B cell (primary cell): ENCODE results near the gene RIT2. TPM values are rescaled to one million over a fixed set of nuclear protein-coding genes. Genes with fewer than 3 reads are reported as not detected.

Experiments used
- ATAC-seq: fragments of 200-7000 bp; cut with Tn5 transposase; one replicate; pipeline ENCODE4 v1.10.0; 2021; ENCODE audit warnings: low read depth, mild to moderate bottlenecking, moderate number of reproducible peaks, moderate library complexity
- CTCF ChIA-PET: fragments of 350-600 bp; sonication (Branson Sonifier 250); formaldehyde crosslinking; loops from one replicate; lab custom pipeline; 2021; ENCODE audit warnings: antibody characterized with exemption, inconsistent platforms; lab: Charles Lee
- POLR2A ChIA-PET: fragments of 350-600 bp; sonication (Branson Sonifier 250); formaldehyde crosslinking; loops from one replicate; lab custom pipeline; 2021; ENCODE audit warnings: antibody characterized with exemption; lab: Charles Lee
- DNase-seq: peaks from one replicate; pipeline ENCODE4 v3.0.0; 2013
- H2AFZ ChIP-seq: 2 replicates; pipeline ENCODE4 v1.6.1; 2012; ENCODE audit warnings: mild to moderate bottlenecking, low read depth, low read length; ENCODE audit not compliant: insufficient read depth, poor library complexity, severe bottlenecking
- H3K27ac ChIP-seq, 2 donors: 1 replicate in 1 of 2; 2 replicates in 1 of 2; pipeline ENCODE4 v1.5.1; 2012 to 2013; ENCODE audit warnings: low read length in 2 of 2, mild to moderate bottlenecking in 2 of 2, moderate library complexity in 1 of 2
- H3K27me3 ChIP-seq, 4 experiments: fragments of 200-600 bp in 1 of 4; sonication (generic) in 1 of 4; replicated peaks in 1 of 4; 1 replicate in 2 of 4; 2 replicates in 2 of 4; pipeline versions ENCODE4 v1.6.1 to v1.7.0; 2013 to 2016; ENCODE audit warnings: low read length in 3 of 4, mild to moderate bottlenecking in 2 of 4, mixed read lengths in 1 of 4, moderate library complexity in 1 of 4; ENCODE audit not compliant: insufficient read depth in 4 of 4, control insufficient read depth in 3 of 4; ENCODE audit errors: control extremely low read depth in 1 of 4
- H3K36me3 ChIP-seq, 2 experiments: replicated peaks in 1 of 2; 1 replicate in 1 of 2; 2 replicates in 1 of 2; pipeline versions ENCODE4 v1.6.1 to v1.7.1; 2013; ENCODE audit warnings: low read length in 1 of 2; ENCODE audit not compliant: insufficient read depth in 2 of 2, control insufficient read depth in 1 of 2; ENCODE audit errors: control extremely low read depth in 1 of 2, extremely low read depth in 1 of 2
- H3K4me1 ChIP-seq, 2 donors: fragments of 200-600 bp in 1 of 2; sonication (generic) in 1 of 2; 1 replicate in 1 of 2; 2 replicates in 1 of 2; pipeline versions ENCODE4 v1.5.1 to v1.6.1; 2013 to 2017; ENCODE audit warnings: low read length in 2 of 2; ENCODE audit not compliant: control insufficient read depth in 2 of 2, insufficient read depth in 2 of 2
- H3K4me2 ChIP-seq: replicated peaks from 2 replicates; pipeline ENCODE3; 2012; ENCODE audit warnings: mild to moderate bottlenecking, low read depth, low read length; ENCODE audit not compliant: poor library complexity, severe bottlenecking
- H3K4me3 ChIP-seq, 5 experiments: fragments of 200-600 bp in 1 of 5; sonication (generic) in 1 of 5; 1 replicate in 3 of 5; 2 replicates in 2 of 5; pipeline versions ENCODE4 v1.5.1 to v1.7.0; 2011 to 2016; ENCODE audit warnings: low read length in 4 of 5, mild to moderate bottlenecking in 4 of 5, low read depth in 2 of 5, control low read depth in 1 of 5, moderate library complexity in 1 of 5; ENCODE audit not compliant: insufficient read depth in 1 of 5; ENCODE audit errors: control extremely low read depth in 1 of 5, extremely low read depth in 1 of 5
- H3K79me2 ChIP-seq: fragments of 200-600 bp; sonication (generic); one replicate; pipeline ENCODE4 v1.6.0; 2016; ENCODE audit warnings: low read length; ENCODE audit not compliant: control insufficient read depth, insufficient read depth
- H3K9ac ChIP-seq: fragments of 200-600 bp; sonication (generic); 2 replicates; pipeline ENCODE4 v1.6.1; 2017; ENCODE audit warnings: mild to moderate bottlenecking, low read length, moderate library complexity
- H3K9me3 ChIP-seq, 3 donors: one replicate each; pipeline versions ENCODE4 v1.6.1 to v1.7.1; 2013; ENCODE audit warnings: low read length in 2 of 3; ENCODE audit not compliant: control insufficient read depth in 2 of 3, insufficient read depth in 1 of 3; ENCODE audit errors: control extremely low read depth in 1 of 3
- H4K20me1 ChIP-seq: 2 replicates; pipeline ENCODE4 v1.6.0; 2012; ENCODE audit warnings: mild to moderate bottlenecking, low read length; ENCODE audit not compliant: insufficient read depth, control insufficient read depth, poor library complexity, severe bottlenecking
- H3K27ac Mint-ChIP-seq: one replicate; pipeline ENCODE4 v1.8.0; 2021; ENCODE audit warnings: mixed read lengths
- H3K27me3 Mint-ChIP-seq: one replicate; pipeline ENCODE4 v1.8.0; 2021; ENCODE audit warnings: mixed read lengths
- H3K4me1 Mint-ChIP-seq: one replicate; pipeline ENCODE4 v1.8.0; 2021; ENCODE audit warnings: mixed read lengths
- H3K4me3 Mint-ChIP-seq: one replicate; pipeline ENCODE4 v1.8.0; 2021; ENCODE audit warnings: mixed read lengths
- H3K9me3 Mint-ChIP-seq: one replicate; pipeline ENCODE4 v1.8.0; 2022; ENCODE audit warnings: mixed read lengths; ENCODE audit not compliant: insufficient read depth
- EZH2 ChIP-seq: IDR thresholded peaks from 2 replicates; pipeline ENCODE4 v1.6.1; 2012; ENCODE audit warnings: borderline replicate concordance, low read depth, mild to moderate bottlenecking, moderate library complexity, low read length; ENCODE audit not compliant: insufficient read depth, poor library complexity, severe bottlenecking
- WGBS: methylation state at CpG from one replicate; pipeline ENCODE4 v1.1.5; 2013; ENCODE audit warnings: missing lambda C conversion rate; ENCODE audit not compliant: insufficient coverage; 5-methylcytosine and 5-hydroxymethylcytosine counted together
- intact Hi-C: fragments of 100-400 bp; cut with micrococcal nuclease; formaldehyde crosslinking; loops from one replicate; pipeline ENCODE4 v1.10.0; 2022
- polyA plus RNA-seq: library from polyadenylated mRNA; depleted of rRNA; stranded (reverse); fragments of >200 nt; gene quantifications from 2 replicates; pipeline ENCODE4 v1.2.3, GENCODE V29; 2012
- total RNA-seq, 2 donors: library from RNA; stranded (reverse); fragments of 120-200 nt in 1 of 2; gene quantifications; 1 replicate in 1 of 2; 2 replicates in 1 of 2; pipeline versions ENCODE4 v1.2.3 to v1.2.4, GENCODE V29; 2013 to 2022
- TF ChIP-seq, protein P1 (sequence below): fragments of 200-600 bp; IDR thresholded peaks from one replicate; pipeline ENCODE4 v1.8.0; 2022; ENCODE audit warnings: antibody characterized with exemption, mild to moderate bottlenecking

Gene RIT2
- total and polyA plus RNA-seq, 2 donors (not counting 1 experiment from before 2014, with no cell fraction given), result not detected

GRCh38 chr18:43129946-43130524 lies 14.6 kb upstream of the RIT2 start:
- ChIA-PET POLR2A (no interaction called here), CTCF (no interaction called here)
- Histone ChIP-seq H3K27ac (no peak overlapping the region), H3K4me2 (no peak overlapping the region), H3K4me3 (no peak overlapping the region), H3K4me1 (no peaks in the 10 kb centered on the region), H3K9ac (no peak overlapping the region), H2AFZ (no peak overlapping the region), H3K9me3 (no peaks in the 10 kb centered on the region), H3K36me3 (no peaks in the 10 kb centered on the region), H3K79me2 (no peaks in the 10 kb centered on the region), H3K27me3 (no peaks in the 10 kb centered on the region), H4K20me1 (no peaks in the 10 kb centered on the region)
- no peaks in the 10 kb centered on the region for H3K4me1 Mint-ChIP-seq
- H3K4me3 Mint-ChIP-seq, result no peak overlapping the region
- no peak for ATAC-seq
- no peak for DNase-seq
- intact Hi-C loops, result no loop called here
- H3K27ac Mint-ChIP-seq, result no peak overlapping the region
- peaks cover 2% of the 10 kb centered on the region for H3K9me3 Mint-ChIP-seq
- 83% methylated on average over 3 of the region's 5 CpGs for WGBS
- H3K27me3 Mint-ChIP-seq, result no peaks in the 10 kb centered on the region
- TF ChIP-seq, protein P1, sequence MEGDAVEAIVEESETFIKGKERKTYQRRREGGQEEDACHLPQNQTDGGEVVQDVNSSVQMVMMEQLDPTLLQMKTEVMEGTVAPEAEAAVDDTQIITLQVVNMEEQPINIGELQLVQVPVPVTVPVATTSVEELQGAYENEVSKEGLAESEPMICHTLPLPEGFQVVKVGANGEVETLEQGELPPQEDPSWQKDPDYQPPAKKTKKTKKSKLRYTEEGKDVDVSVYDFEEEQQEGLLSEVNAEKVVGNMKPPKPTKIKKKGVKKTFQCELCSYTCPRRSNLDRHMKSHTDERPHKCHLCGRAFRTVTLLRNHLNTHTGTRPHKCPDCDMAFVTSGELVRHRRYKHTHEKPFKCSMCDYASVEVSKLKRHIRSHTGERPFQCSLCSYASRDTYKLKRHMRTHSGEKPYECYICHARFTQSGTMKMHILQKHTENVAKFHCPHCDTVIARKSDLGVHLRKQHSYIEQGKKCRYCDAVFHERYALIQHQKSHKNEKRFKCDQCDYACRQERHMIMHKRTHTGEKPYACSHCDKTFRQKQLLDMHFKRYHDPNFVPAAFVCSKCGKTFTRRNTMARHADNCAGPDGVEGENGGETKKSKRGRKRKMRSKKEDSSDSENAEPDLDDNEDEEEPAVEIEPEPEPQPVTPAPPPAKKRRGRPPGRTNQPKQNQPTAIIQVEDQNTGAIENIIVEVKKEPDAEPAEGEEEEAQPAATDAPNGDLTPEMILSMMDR, result no peak
- TF ChIP-seq EZH2, result no peak

DNA sequence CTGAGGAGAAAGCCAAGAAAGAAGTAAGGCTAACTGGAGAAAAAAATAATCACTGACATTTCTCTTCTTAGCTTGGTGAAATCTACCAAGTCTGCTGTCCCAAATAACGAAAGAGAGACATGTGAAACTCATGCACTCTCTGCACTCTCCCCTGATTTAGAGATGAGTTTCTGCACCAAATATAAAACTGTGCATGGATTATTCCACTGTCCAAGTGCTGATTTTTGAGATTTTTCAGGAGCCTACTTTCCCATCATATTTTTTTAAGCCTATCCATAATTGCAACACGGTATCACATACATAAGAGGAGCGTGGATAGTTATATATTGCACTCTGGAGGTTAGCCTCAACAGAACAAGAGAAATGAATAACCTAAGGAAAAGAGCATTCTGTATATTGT lies 10.0 kb upstream of the RIT2 start:
- Histone ChIP-seq H3K79me2 (no peaks in the 10 kb centered on the region), H2AFZ (no peak overlapping the region), H4K20me1 (no peaks in the 10 kb centered on the region), H3K4me1 (no peaks in the 10 kb centered on the region), H3K4me2 (no peak overlapping the region), H3K9me3 (no peaks in the 10 kb centered on the region), H3K9ac (no peak overlapping the region), H3K36me3 (no peaks in the 10 kb centered on the region), H3K4me3 (no peak overlapping the region), H3K27ac (no peak overlapping the region), H3K27me3 (no peaks in the 10 kb centered on the region)
- Mint-ChIP-seq H3K27me3 (no peaks in the 10 kb centered on the region), H3K4me3 (no peak overlapping the region), H3K27ac (no peak overlapping the region), H3K9me3 (peaks cover 2% of the 10 kb centered on the region), H3K4me1 (no peaks in the 10 kb centered on the region)
- ChIA-PET POLR2A (no interaction called here), CTCF (no interaction called here)
- ATAC-seq, result no peak
- TF ChIP-seq EZH2, result no peak
- TF ChIP-seq, protein P1, result no peak
- no peak for DNase-seq
- intact Hi-C loops, result no loop called here
- WGBS, result no CpG with 5 or more reads among the region's 3 CpGs
